Measurements from ENCODE around the gene ABLIM1. TPM values are rescaled to one million over a fixed set of nuclear protein-coding genes. Genes with fewer than 3 reads are reported as not detected.

The ABLIM1 gene
- total RNA-seq, 1 donor from 2014 or later: 473 TPM

DNA sequence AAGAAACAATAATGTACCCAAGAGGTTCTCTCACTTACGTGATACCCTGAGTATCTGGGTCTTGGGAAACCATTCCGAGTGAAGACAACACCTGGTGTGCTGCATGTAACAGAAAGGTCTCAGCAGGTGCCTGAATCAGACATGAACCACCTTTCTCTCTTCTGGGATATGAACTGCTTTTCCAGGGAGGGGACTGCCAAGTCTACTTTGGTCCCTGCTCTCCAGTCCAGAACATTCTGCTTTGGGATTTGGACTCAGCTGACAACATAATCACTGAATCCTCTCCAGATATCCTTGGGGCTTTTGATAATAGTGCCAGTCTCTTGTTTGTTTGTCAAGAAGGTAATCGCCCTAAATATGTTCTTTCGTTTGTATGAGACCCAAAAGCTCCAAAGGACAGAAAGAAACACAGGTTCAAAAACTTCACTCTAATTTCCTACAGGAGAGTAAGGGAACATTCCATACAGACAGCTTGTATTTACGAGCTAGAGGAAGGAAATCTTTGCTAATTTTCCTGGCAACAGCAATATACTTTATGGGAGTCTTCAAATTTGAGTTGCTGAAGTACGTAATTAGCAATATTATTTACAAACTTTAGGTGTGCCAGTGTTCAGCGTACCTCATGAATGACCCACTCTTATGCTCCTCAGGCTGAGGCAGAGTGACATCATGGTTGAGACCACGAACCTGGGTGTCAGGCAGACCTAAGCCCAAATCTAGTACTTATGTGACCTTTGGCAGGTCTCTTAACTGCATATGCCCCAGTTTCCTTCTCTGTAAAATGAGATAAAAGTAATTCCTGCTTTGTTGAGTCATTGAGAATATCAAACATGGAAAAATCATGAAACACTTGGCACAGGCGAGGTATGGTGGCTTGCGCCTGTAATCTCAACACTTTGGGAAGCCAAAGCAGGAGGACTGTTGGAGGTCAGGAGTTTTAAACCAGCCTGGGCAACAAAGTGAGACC is 5.4 kb downstream of the ABLIM1 start:
- intact Hi-C loops (cut with DNase I): no loop called here
- DNase-seq (ENCODE audit: low spot score): no peak

DNA sequence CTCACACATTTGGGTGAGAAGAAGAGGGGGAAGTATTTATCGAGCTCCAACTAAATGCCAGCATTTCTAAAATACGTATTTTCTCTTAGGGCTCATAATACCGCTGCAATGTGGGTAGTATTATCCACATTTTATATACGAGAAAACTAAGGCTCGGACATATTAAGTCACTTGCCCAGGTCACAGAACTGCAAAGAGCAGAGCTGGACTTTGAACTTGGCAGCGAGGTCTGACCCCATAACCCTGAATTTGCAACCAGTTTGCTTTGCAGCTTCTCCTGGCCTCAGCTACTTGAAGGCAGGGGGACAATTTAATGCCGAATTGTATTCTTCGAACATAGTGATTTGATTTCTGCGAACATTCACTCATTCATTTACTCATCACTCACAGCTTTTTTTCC is 7.2 kb downstream of the ABLIM1 start:
- intact Hi-C loops (cut with DNase I): no loop called here
- no peak for DNase-seq (ENCODE audit: low spot score)

DNA sequence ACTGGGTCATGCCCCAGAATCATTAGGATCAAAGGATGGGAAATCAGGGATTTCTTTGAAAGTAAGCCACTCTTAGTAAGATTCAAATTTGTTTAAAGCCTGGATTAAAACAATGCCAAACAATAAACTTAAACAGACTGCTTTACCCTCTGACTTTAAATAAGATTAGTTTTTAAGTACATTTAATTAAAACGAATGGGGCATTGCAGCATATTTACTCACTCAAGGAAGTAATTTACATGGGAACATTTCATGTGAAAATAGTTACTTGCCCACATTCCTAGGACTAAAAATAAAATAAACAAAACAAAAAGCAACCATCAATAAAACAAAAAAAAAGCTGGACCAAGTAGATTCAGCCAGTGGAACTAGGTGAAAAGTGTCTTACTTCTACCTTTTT is 7.8 kb downstream of the ABLIM1 start:
- intact Hi-C loops (cut with DNase I): no loop called here
- DNase-seq (ENCODE audit: low spot score): no peak

DNA sequence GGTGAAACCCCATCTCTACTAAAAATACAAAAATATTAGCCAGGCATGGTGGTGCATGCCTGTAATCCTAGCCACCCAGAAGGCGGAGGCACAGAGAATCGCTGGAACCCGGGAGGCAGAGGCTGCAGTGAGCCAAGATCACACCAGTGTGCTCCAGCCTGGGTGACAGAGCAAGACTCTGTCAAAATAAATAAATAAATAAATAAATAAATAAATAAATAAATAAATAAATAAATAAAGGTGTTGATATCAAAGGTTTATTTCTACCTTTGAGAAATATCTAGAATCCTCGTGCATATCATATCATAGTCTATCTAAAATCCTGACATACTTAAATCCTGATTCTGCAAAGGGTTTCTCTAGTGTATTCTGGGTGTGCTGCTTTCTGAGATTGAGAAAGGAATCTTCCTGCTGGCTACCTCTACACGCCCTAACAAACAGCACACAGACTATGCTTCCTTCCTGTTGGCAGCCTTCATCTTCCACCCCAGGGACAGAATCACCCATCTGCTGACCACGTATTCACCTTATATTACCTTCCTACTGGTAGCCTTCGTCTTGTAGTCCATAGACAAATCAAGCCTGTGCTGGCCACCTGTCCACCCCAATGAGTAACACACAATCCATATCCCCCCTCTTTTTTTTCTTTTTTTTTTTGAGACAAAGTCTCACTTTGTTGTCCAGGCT is 8.7 kb downstream of the ABLIM1 start:
- intact Hi-C loops (cut with DNase I): no loop called here
- DNase-seq (ENCODE audit: low spot score): no peak

DNA sequence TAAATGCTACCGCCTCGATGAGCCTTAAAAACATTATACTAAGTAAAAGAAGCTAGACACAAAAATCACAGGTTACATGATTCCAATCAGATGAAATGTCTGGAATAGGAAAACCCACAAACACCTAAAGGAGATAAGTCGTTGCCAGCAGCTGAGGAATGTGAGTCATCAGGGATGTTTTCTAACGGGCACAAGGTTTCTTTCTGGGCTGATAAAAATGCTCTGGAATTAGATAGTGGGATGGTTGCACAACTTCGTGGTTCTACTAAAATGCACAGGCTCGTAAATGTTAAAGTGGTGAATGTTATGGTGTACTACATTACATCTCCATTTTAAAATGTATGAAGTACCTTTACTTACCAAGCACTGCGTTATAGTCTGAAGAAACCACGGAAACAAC is 9.7 kb downstream of the ABLIM1 start:
- DNase-seq (ENCODE audit: low spot score): no peak
- intact Hi-C loops (cut with DNase I): no loop called here

DNA sequence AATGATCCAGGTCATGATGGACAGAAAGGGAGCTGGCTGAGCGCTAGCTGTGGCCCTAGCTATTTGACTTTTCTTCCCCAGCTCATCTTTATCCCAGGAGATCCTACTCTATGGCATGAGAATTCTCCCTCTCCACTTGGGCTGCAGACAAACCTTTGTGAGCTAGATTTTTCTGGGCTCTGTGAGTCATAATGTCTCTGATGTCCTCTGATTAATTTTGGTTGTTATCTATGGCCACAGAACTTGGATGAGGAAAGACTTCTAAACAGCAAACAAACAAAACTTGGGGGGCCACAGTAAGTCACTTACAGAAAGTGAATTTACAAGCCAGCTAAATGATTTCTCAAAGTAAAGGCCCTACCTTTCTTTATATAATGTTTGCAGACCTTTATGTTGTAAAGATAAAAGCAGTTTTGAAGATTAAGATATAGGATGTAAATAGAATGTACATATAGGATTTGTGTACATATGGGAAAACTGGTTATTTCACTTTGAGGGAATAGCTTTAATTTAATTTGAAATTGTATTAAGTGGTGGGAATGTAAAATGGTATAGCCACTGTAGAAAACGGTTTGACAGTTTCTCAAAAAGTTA is 10.4 kb downstream of the ABLIM1 start:
- intact Hi-C loops (cut with DNase I): no loop called here
- DNase-seq (ENCODE audit: low spot score): no peak

DNA sequence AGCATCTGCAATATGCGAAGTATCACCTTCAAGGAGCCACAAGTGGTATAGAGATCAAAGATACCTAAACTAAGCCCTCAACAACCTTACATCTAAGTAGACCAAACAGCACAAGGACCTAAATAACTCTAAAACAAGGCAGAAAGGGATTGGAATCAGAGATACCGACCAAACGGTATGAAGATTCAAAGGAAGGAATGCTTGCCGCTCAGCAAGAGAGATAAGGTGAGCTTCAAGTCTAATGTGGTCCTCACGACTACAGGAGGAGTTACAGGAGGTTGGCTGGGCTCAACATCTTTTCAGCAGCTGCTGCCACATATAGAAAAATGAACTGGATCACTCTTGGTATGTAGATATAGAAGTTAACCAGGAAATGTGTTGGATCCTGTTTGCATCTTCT is 11.6 kb downstream of the ABLIM1 start:
- DNase-seq (ENCODE audit: low spot score): no peak
- intact Hi-C loops (cut with DNase I): no loop called here

DNA sequence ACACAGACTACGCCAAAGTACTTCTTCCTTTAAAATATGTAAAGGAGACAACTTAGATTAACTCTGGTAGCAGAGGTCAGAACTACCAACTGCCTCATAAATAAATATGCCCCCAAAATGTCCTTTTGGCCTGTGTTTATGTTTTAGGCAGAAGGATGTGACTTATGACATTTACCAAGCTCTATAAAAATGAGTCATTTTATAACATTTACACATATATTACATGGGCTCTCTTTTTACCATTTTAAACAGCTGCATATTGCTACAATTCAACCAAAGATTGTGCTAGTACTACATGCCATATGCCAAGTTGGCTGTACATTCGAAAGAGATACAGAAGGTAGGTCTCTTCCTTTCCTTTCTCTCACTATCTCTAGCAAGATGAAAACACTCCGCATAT is 12.4 kb downstream of the ABLIM1 start:
- DNase-seq (ENCODE audit: low spot score): no peak
- intact Hi-C loops (cut with DNase I): no loop called here

DNA sequence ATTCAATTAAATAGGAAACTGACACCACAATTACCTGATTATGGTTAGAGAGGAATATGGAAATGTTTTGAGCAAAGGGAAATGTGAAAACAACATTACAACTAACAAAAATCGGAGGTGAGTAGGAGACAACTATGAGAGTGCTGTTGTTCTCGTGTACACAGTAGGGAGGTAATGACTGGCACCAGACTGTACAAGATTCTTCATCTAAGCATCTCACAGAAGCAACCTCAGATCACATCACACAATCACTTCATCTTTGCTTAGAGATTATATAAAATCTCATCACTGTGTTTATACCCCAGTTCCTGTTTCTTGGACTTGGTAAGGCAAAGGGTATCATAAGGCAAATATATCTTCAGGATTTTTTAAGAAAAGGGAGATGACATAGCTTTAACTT is 14.9 kb downstream of the ABLIM1 start:
- DNase-seq (ENCODE audit: low spot score): no peak
- intact Hi-C loops (cut with DNase I): no loop called here

DNA sequence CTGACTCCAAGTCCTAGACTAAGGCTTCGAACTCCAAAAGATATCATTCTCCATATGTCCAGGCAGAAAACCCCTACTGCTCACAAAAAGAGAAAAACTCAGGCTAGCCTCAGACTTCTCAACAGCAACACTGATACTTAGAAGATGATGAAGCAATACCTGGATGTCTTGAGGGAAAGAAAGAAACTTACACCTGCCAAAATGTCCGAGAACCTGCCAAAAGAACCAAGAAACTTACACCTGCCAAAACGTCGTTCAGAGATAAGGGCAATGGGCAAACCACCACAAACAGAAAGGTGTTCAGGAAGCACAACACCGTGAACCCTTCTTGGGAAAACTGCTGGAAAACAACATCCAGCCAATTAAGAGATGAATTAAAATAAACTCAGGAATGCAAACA is 15.3 kb downstream of the ABLIM1 start:
- intact Hi-C loops (cut with DNase I): no loop called here
- DNase-seq (ENCODE audit: low spot score): no peak

DNA sequence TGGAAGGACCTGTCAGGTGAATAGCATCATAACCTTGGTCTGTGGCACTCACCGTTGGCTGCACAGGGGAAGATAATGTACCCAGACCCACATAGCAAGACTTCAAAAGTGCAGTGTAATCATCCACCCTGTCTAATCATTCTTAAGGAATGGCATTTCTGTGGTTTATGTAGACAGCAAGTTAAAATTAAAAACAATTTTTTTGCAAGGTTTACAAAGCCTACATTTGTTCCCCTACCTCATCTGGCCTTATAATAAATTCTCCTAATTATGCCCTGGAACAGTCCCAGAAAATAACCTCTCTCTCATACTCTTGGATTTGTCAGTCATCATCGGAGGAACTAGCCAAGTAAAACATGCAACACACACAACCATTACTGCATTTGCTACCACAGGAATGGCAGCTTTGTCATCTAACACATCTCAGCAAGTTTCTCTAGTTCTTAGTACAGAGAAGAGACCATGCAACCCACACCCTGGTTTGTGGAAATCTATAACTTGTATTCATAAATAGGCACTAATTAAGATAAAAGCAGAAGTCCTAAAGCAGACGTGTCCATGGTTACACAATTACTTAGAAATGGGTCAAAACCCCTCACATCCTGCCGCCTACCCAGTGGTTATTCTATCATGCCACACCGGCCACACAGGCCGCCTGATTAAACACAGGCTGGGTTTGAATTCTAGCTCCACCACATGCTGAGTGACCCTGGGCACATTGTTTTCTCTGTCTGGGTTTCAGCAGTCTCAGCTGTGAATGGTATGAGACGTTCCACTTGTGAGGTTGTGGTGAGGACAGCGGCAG is 19.1 kb downstream of the ABLIM1 start:
- intact Hi-C loops (cut with DNase I): loop anchor here (10.0 kb wide), 1 partner anchor 146 kb away; no protein-coding TSS in a partner anchor
- DNase-seq (ENCODE audit: low spot score): no peak

DNA sequence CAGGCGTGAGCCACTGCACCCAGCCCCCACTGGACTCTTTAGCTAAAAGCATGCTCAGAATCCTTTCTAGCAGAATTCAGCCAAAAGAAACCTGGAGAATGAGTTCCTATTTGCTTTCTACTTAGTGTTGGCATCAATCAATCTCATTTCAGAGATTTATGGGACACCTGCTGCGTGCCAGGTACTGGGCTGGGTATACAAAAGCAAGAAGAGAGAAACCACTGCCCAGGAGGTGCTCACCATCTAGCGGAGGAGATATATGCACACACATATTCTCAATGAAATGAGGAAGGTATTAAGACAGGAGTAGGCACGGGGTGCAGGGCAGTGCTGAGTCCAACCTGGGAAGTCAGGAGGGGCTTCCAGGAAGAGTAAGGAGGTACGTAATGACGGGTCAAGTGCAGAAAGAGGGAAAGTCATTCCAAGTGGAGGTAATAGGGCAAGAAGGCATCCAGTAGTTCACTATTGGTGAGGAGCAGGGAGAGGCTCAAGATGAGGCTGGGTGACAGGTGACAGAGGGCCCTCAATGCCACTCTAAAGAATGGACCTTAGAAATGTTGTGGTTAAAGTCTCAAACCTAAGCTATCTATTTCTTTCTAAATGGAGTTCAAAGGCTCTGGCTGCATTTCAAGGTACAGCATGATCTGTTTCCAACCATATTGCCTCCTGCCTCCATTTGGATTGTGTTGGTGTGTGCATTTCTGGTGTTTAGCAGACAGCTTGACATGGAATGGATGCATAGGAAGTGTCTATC is 22.1 kb downstream of the ABLIM1 start:
- intact Hi-C loops (cut with DNase I): loop anchor here (10.0 kb wide), 1 partner anchor 149 kb away; no protein-coding TSS in a partner anchor
- DNase-seq (ENCODE audit: low spot score): no peak

DNA sequence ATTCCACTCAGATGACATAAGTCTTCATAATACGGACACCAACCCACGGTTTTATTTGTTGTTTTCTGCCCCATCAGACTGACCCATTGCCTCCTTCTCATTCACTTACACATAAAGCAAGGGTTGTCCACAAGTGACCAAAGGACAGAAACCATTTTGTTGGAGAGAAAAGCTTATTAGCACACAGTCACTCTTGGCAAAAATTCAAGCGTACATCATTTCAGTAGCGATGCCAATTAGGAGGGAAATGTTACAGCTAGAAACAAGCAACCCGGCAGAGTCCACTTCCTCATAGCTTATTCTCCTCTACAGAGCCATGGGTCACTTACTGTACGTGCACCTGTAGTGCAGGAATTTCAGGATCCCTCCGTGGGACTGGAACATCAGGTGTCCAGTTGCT is 23.0 kb downstream of the ABLIM1 start:
- intact Hi-C loops (cut with DNase I): loop anchor here (10.0 kb wide), 1 partner anchor 150 kb away; no protein-coding TSS in a partner anchor
- no peak for DNase-seq (ENCODE audit: low spot score)

DNA sequence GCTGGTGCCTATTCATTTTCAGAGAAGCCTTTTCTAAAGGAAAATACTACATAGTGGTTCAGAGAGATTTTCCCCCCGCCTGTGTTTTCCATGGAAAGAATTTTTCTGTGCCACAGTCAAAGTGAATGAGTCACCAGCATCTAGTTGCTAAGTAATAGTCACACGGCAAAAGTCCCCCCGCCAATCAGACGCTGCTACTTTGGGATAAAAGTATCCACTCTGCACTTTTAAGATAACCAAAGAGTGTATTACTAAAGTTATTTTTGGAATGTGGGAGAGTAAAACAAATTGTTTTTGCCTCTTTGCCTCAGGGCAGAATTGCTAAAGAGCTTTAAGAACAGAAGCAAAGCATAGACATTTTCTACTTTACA is 23.5 kb downstream of the ABLIM1 start:
- DNase-seq (ENCODE audit: low spot score): no peak
- intact Hi-C loops (cut with DNase I): loop anchor here (5.0 to 10.0 kb wide), 2 partner anchors 150 to 188 kb away; partner anchors contain the start of gene FHIP2A

DNA sequence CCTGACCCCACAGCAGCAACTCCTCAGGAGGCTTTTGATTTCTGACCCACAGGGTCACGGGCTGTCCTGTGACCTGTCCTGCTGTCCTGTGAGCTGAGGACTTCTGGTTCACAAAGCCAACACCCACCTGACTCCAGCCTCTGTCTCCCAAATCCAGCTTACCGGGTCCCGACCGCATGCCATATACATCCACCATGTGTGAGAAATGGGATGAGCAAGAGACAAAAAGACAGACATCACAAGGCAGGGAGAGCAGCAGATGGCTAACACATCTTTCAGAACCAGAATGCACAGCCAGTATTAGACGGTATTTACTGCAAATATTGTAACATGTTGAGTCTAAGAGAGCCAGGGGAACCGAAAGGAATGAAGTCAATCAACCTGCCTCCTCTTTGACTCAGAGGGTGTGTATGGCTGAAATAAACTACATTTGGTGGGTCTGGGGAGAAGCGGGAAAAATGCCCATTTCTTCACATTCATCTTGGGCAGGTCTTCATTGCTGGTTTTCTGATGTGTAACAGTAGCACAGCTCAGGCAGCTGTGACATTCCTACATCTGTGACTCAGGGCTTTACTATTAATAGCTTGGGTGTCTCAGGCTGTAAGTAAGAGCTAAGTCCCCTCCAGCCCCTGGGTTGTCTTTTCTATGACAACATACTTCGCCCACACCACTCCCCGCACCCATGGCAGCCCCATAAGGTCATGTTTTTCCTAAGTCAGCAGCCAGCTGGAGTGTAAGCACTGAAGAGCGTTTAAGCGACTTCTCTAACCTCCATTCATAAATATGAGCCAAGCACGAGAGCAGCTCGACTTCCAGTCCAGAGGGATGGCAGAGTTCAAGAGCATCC is 25.0 kb downstream of the ABLIM1 start:
- DNase-seq (ENCODE audit: low spot score): no peak
- intact Hi-C loops (cut with DNase I): loop anchor here (1.0 to 10.0 kb wide), 3 partner anchors 51 to 189 kb away; partner anchors contain the start of gene FHIP2A

DNA sequence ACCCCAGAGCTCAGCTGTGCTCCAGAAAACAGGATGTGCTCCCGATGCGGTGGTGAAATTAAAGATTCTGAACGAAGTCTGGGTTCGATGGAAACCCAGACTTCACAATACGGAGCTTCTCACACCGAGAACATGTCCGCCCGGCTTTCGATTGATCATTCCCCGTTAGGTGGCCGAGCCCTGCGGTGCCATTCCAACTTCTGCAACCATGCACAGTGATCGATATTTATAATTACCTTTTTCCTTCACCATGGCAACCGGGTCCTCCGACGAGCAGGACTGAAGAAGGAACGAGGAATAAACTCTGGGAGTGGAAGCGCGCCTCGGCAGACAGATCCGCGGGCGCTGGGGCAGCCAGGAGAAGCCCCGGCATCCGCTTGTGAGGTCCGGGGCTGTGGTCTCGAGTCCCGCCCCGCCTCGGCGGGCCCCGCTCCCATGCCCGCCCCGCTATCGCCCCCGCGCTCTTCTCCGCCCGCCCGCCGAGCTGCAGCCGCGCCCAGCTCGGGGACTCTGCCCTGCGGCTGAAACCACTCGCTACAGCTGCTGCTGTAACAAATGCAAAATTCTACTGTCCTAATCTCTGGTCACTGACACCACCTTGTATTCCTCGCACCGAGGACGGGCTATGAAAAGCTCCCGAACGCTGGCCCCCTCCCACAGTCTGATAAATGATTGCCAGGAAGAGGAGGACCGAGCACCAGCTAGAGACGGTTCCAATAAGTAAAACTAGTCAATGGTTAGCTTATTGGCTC is 26.2 kb downstream of the ABLIM1 start:
- no peak for DNase-seq (ENCODE audit: low spot score)
- intact Hi-C loops (cut with DNase I): loop anchor here (5.0 to 10.0 kb wide), 2 partner anchors 153 to 190 kb away; partner anchors contain the start of gene FHIP2A

DNA sequence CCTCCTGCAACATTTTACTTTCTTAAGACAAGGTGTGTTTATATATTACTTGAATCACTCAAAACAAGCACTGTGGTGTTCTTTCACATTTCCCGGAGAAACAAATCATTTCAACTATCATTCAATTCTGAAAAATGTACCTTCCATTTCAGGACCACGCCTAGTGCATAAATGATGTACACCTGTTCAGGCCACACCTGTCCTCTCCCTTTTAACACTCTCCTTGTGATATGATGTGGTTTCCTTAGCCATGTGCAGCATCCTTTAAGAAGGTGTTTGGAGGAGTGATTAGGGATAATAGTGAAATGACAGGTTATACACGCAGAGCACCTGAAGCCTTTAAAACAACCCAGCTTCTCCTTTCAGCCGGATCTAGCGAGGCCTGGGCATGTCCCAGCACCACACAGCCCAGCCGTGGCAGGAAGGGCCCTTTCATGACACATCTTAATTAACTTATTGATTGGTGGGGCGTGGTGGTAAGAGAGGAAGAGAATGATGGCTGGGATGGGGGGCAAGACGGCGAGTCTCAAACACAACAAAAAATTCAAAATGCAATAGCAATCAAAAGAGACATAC is 26.9 kb downstream of the ABLIM1 start:
- intact Hi-C loops (cut with DNase I): loop anchor here (5.0 to 10.0 kb wide), 2 partner anchors 154 to 191 kb away; partner anchors contain the start of gene FHIP2A
- no peak for DNase-seq (ENCODE audit: low spot score)

Data from cardiac septum (tissue), 1 donor.